Epithelial cell of proximal tubule (primary cell): ENCODE data around the gene ECT2. TPM values are rescaled to one million over a fixed set of nuclear protein-coding genes. Genes with fewer than 3 reads are reported as not detected.

Source experiments
- DNase-seq: peaks from one replicate; pipeline ENCODE4 v3.0.0-alpha.2; 2011; ENCODE audit warnings: low read depth
- H3K4me3 ChIP-seq: 2 replicates; pipeline ENCODE4 v1.5.1; 2011; ENCODE audit warnings: low read depth, mild to moderate bottlenecking, low read length
- CTCF ChIP-seq: conservative IDR thresholded peaks from 2 replicates; pipeline ENCODE4 v1.5.1; 2012; ENCODE audit warnings: low read depth, mild to moderate bottlenecking, low read length
- total RNA-seq: library from RNA; depleted of rRNA; stranded (reverse); fragments of >200 nt; gene quantifications from 2 replicates; pipeline ENCODE4 v1.2.3, GENCODE V29; 2015

ECT2 gene
- total RNA-seq, 1 donor from 2014 or later = 98.8 TPM

- peak; percentile 31 for TF ChIP-seq CTCF
- peak; percentile 15 for DNase-seq
- H3K4me3 ChIP-seq = no peak overlapping the region
Measured at GRCh38 chr3:172808969-172809546, 58.5 kb downstream of the ECT2 start.

GRCh38 chr3:172811099-172811498, 60.6 kb downstream of the ECT2 start:
- H3K4me3 ChIP-seq = no peak overlapping the region
- DNase-seq = no peak

GRCh38 chr3:172813462-172813861, 62.9 kb downstream of the ECT2 start:
- no peak for TF ChIP-seq CTCF
- H3K4me3 ChIP-seq = no peak overlapping the region
- DNase-seq = no peak

More at GRCh38 chr3:172811099-172811498, 60.6 kb downstream of the ECT2 start:
- TF ChIP-seq CTCF = no peak

- H3K4me3 ChIP-seq = no peak overlapping the region
- TF ChIP-seq CTCF = no peak
- no peak for DNase-seq
Measured at GRCh38 chr3:172814738-172815137, 64.2 kb downstream of the ECT2 start.

- no peak overlapping the region for H3K4me3 ChIP-seq
- DNase-seq = no peak
- no peak for TF ChIP-seq CTCF
Measured at GRCh38 chr3:172815857-172816256, 65.3 kb downstream of the ECT2 start.

GRCh38 chr3:172816281-172816680, 65.8 kb downstream of the ECT2 start:
- H3K4me3 ChIP-seq = no peak overlapping the region
- DNase-seq = no peak
- no peak for TF ChIP-seq CTCF

- DNase-seq = no peak
- no peak for TF ChIP-seq CTCF
- no peak overlapping the region for H3K4me3 ChIP-seq
Measured at GRCh38 chr3:172816968-172817367, 66.4 kb downstream of the ECT2 start.
